ENCODE results near the gene SEC61A1.

Gene SEC61A1

GRCh38 chr3:128103136-128103676, 51.0 kb downstream of the SEC61A1 start (continued):
- TF ChIP-seq TCF4 (CRISPR knock-in tag; IDR thresholded peaks at IDR 0.05; ENCODE audit: borderline replicate concordance) (no peak), ARNTL (CRISPR knock-in tag; IDR thresholded peaks at IDR 0.05; ENCODE audit: borderline replicate concordance, low read depth) (no peak), ZC3H10 (CRISPR knock-in tag; IDR thresholded peaks at IDR 0.05) (no peak), ZFP30 (CRISPR knock-in tag; IDR thresholded peaks at IDR 0.05) (no peak)

DNA sequence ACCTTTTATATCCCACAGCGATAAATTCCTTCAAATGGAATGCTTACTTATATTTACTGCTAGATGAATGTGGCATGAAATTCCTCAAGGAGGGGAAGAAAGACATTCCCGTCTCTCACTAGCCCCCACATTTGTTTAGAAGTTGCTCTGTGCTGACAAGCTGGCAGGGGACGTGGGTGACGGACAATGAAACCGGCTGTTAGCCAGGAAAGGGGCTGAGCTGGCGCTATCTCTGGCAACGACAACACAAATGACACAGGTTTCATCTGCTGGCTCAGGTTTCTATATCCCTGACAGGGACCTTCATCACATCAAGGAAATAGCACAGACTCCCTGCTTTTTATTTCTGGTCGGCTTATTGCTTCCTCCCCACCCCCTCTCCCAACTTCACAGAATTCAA, 55.6 kb downstream of the SEC61A1 start:
- peak; percentile 2; the same call in 2 of the 3 replicates for ATAC-seq
- TF ChIP-seq TSHZ2 (CRISPR knock-in tag; IDR thresholded peaks at IDR 0.05), result peak; percentile 43; the same call in 1 of the 2 replicates
- TF ChIP-seq, protein P1, sequence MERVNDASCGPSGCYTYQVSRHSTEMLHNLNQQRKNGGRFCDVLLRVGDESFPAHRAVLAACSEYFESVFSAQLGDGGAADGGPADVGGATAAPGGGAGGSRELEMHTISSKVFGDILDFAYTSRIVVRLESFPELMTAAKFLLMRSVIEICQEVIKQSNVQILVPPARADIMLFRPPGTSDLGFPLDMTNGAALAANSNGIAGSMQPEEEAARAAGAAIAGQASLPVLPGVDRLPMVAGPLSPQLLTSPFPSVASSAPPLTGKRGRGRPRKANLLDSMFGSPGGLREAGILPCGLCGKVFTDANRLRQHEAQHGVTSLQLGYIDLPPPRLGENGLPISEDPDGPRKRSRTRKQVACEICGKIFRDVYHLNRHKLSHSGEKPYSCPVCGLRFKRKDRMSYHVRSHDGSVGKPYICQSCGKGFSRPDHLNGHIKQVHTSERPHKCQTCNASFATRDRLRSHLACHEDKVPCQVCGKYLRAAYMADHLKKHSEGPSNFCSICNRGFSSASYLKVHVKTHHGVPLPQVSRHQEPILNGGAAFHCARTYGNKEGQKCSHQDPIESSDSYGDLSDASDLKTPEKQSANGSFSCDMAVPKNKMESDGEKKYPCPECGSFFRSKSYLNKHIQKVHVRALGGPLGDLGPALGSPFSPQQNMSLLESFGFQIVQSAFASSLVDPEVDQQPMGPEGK (CRISPR knock-in tag; IDR thresholded peaks at IDR 0.05; ENCODE audit: borderline replicate concordance), result peak; percentile 76; the same call in 1 of the 2 replicates
- no peak for TF ChIP-seq ISL1 (CRISPR knock-in tag; IDR thresholded peaks at IDR 0.05)

- TF ChIP-seq TSHZ2 (CRISPR knock-in tag; IDR thresholded peaks at IDR 0.05) (no peak), ESRRG (CRISPR knock-in tag; IDR thresholded peaks at IDR 0.05) (no peak), ZFP3 (CRISPR knock-in tag; IDR thresholded peaks at IDR 0.05) (no peak), BACH2 (CRISPR knock-in tag; IDR thresholded peaks at IDR 0.05; ENCODE audit: borderline replicate concordance) (no peak), TCF4 (CRISPR knock-in tag; IDR thresholded peaks at IDR 0.05; ENCODE audit: borderline replicate concordance) (no peak), ZNF70 (CRISPR knock-in tag; IDR thresholded peaks at IDR 0.05) (no peak), OSR1 (CRISPR knock-in tag; IDR thresholded peaks at IDR 0.05) (no peak)
- no peak for ATAC-seq
Observed at GRCh38 chr3:128111147-128111546, 58.9 kb downstream of the SEC61A1 start.

GRCh38 chr3:128112357-128112968, 60.2 kb downstream of the SEC61A1 start:
- ATAC-seq, result peak; percentile 88
- TF ChIP-seq TOX (CRISPR knock-in tag; IDR thresholded peaks at IDR 0.05; ENCODE audit: borderline replicate concordance), result peak; percentile 34; the same call in 1 of the 2 replicates
- no peak for TF ChIP-seq PPARA (CRISPR knock-in tag; IDR thresholded peaks at IDR 0.05; ENCODE audit: borderline replicate concordance)
- TF ChIP-seq ZC3H10 (CRISPR knock-in tag; IDR thresholded peaks at IDR 0.05), result no peak
- TF ChIP-seq CSRNP3 (CRISPR knock-in tag; IDR thresholded peaks at IDR 0.05), result no peak
- TF ChIP-seq ISL1 (CRISPR knock-in tag; IDR thresholded peaks at IDR 0.05), result peak; percentile 95
- TF ChIP-seq ZFP3 (CRISPR knock-in tag; IDR thresholded peaks at IDR 0.05), result peak; percentile 42; the same call in 1 of the 2 replicates
- TF ChIP-seq BACH2 (CRISPR knock-in tag; IDR thresholded peaks at IDR 0.05; ENCODE audit: borderline replicate concordance), result no peak
- TF ChIP-seq SNAI2 (CRISPR knock-in tag; IDR thresholded peaks at IDR 0.05), result peak; percentile 43; the same call in 1 of the 2 replicates
- TF ChIP-seq TCF4 (CRISPR knock-in tag; IDR thresholded peaks at IDR 0.05; ENCODE audit: borderline replicate concordance), result 0 out of 2 replicates have a peak, but pooled peaks have one; percentile 72
- 0 out of 2 replicates have a peak, but pooled peaks have one; percentile 75 for TF ChIP-seq CSDC2 (CRISPR knock-in tag; IDR thresholded peaks at IDR 0.05)
- TF ChIP-seq ARNTL (CRISPR knock-in tag; IDR thresholded peaks at IDR 0.05; ENCODE audit: borderline replicate concordance, low read depth), result no peak
- no peak for TF ChIP-seq OSR1 (CRISPR knock-in tag; IDR thresholded peaks at IDR 0.05)
- no peak; the same call in 1 of the 2 replicates for TF ChIP-seq ZNF8 (CRISPR knock-in tag; IDR thresholded peaks at IDR 0.05)
- no peak for TF ChIP-seq ZNF70 (CRISPR knock-in tag; IDR thresholded peaks at IDR 0.05)
- peak; percentile 86 for TF ChIP-seq TSHZ2 (CRISPR knock-in tag; IDR thresholded peaks at IDR 0.05)
- peak; percentile 17; the same call in 1 of the 2 replicates for TF ChIP-seq ZNF565 (CRISPR knock-in tag; conservative IDR thresholded peaks at IDR 0.05; ENCODE audit: low read depth)
- TF ChIP-seq CREB5 (CRISPR knock-in tag; IDR thresholded peaks at IDR 0.05; ENCODE audit: low read depth), result peak; percentile 96

Data from SK-N-SH treated with all-trans-retinoic acid at 6 μM for 48 hours (cell line).